Psoas muscle (tissue), 8 donors: ENCODE data around the gene CEMP1. TPM values are rescaled to one million over a fixed set of nuclear protein-coding genes. Genes with fewer than 3 reads are reported as not detected.
"Not testable (repeated sequence)": the region's sequence is repeated elsewhere in the genome, so short reads cannot be mapped to it uniquely, and the experiment has no call there.

Experiments used
- ATAC-seq, 4 donors: fragments of 200-7000 bp; cut with Tn5 transposase; one replicate each; pipeline ENCODE4 v1.9.1; 2020; ENCODE audit warnings: moderate library complexity in 3 of 4, mild to moderate bottlenecking in 2 of 4
- DNase-seq, 2 donors: peaks; one replicate each; pipeline ENCODE4 v3.0.0-alpha.2; 2020
- H3K27ac ChIP-seq: fragments of 200-600 bp; one replicate; pipeline ENCODE4 v1.8.0; 2022
- H3K27me3 ChIP-seq, 3 donors: fragments of 200-600 bp in 1 of 3; one replicate each; pipeline versions ENCODE4 v1.6.1 to v1.8.0; 2013 to 2022; ENCODE audit warnings: low read length in 2 of 3, mild to moderate bottlenecking in 2 of 3, moderate library complexity in 1 of 3; ENCODE audit not compliant: insufficient read depth in 3 of 3
- H3K36me3 ChIP-seq, 2 donors: fragments of 200-600 bp in 1 of 2; one replicate each; pipeline versions ENCODE4 v1.6.1 to v1.8.0; 2013 to 2022; ENCODE audit warnings: low read depth in 1 of 2, mild to moderate bottlenecking in 1 of 2, moderate library complexity in 1 of 2; ENCODE audit not compliant: insufficient read depth in 1 of 2
- H3K4me1 ChIP-seq: fragments of 200-600 bp; one replicate; pipeline ENCODE4 v1.8.0; 2022
- H3K4me3 ChIP-seq: fragments of 200-600 bp; one replicate; pipeline ENCODE4 v1.8.0; 2022; ENCODE audit warnings: mild to moderate bottlenecking
- H3K9me3 ChIP-seq: fragments of 200-600 bp; one replicate; pipeline ENCODE4 v1.8.0; 2022
- CTCF ChIP-seq: fragments of 200-600 bp; IDR thresholded peaks from one replicate; pipeline ENCODE4 v1.8.0; 2022; ENCODE audit warnings: antibody characterized with exemption
- WGBS, 3 donors: extraction: QIAGEN DNeasy Blood & Tissue Kit; methylation state at CpG; one replicate each; pipeline versions ENCODE4 v1.1.6 to v1.1.7; 2013; 5-methylcytosine and 5-hydroxymethylcytosine counted together
- intact Hi-C, 2 donors: fragments of 100-400 bp; cut with DNase I; formaldehyde crosslinking; loops; one replicate each; pipeline versions ENCODE4 v1.11.0 to v1.14.2; 2022
- long read RNA-seq, 2 donors: library from polyadenylated mRNA; unstranded; transcript quantifications; one replicate each; pipeline ENCODE4 v2.0.0, GENCODE V29; 2021
- polyA plus RNA-seq, 3 donors: library from polyadenylated mRNA; stranded (reverse); fragments of 200-250 nt; gene quantifications; one replicate each; pipeline ENCODE4 v1.2.3, GENCODE V29; 2013
- total RNA-seq, 4 donors: library from RNA; stranded (reverse); fragmentation: NEBNext Ultra II Directional in 2 of 4; extraction: Animal tissue kit (Norgen Biotek cat#: 25700) in 2 of 4; gene quantifications; one replicate each; pipeline versions ENCODE4 v1.2.1 to v1.2.4, GENCODE V29; 2021 to 2023
- donor health status: healthy with polysubstance abuse.
- donor health status: DM: no; HTN: no; CAD: no; lungs with moderate emphysema.
- donor health status: Bipolar disorder and iron deficiency.
- donor health status: healthy.
- donor health status: DM: yes; HTN: yes; CAD: no.
- donor health status: DM: no; HTN: no; CAD: no.
- donor health status: DM: no; HTN: no; CAD: no.
- donor health status: DM: yes; HTN: yes; CAD: no.

The CEMP1 gene, protein sequence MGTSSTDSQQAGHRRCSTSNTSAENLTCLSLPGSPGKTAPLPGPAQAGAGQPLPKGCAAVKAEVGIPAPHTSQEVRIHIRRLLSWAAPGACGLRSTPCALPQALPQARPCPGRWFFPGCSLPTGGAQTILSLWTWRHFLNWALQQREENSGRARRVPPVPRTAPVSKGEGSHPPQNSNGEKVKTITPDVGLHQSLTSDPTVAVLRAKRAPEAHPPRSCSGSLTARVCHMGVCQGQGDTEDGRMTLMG
- total RNA-seq (under 1 TPM in 1 of 4 donors, not detected in 3; 0.22 TPM), polyA plus RNA-seq (under 1 TPM; 0.16 to 0.32 (median 0.17) TPM)
- long read RNA-seq, donor 1 = 0 reads
- long read RNA-seq, donor 2 = 0 reads

- TF ChIP-seq CTCF = no peak
- Histone ChIP-seq H3K36me3 (peaks cover 0 to 28% of the 10 kb centered on the region in 2 donors), H3K27ac (peak within 1 kb of the TSS; percentile 92), H3K4me1 (peaks cover 12% of the 10 kb centered on the region), H3K27me3 (no peaks in the 10 kb centered on the region), H3K9me3 (no peaks in the 10 kb centered on the region), H3K4me3 (peak within 1 kb of the TSS; percentile 73)
- 12 to 18% (median 15%) methylated on average over 10 to 11 of the region's 11 CpGs for WGBS, 3 donors
- intact Hi-C loops = loop anchor here in 1 of 2 donors (10.0 kb wide), 1 partner anchor 63 kb away; no protein-coding TSS in a partner anchor
- DNase-seq (no peak), ATAC-seq (peak in 2 of 4 donors; percentile 1 to 2)
Measured at GRCh38 chr16:2531371-2531695, at the start of gene CEMP1. Gene CEMP1 (minus strand): TSS chr16:2531408. CDS start chr16:2531073, 335 bp downstream.

- H3K4me3 ChIP-seq, H3K27ac ChIP-seq, DNase-seq, H3K27me3 ChIP-seq, H3K9me3 ChIP-seq, intact Hi-C loops, H3K36me3 ChIP-seq, ATAC-seq: not testable (repeated sequence)
- WGBS, 3 donors = no CpG with 5 or more reads among the region's 21 CpGs
- peaks cover 13% of the 10 kb centered on the region for H3K4me1 ChIP-seq
Measured at GRCh38 chr16:2580818-2581217, 49.6 kb upstream of the CEMP1 start.

- H3K27me3 ChIP-seq, H3K4me1 ChIP-seq, H3K36me3 ChIP-seq, H3K9me3 ChIP-seq, intact Hi-C loops, H3K4me3 ChIP-seq, H3K27ac ChIP-seq: not testable (repeated sequence)
- TF ChIP-seq CTCF = peak; percentile 7
- WGBS, 3 donors = 53 to 71% (median 53%) methylated on average over 4 to 7 of the region's 11 CpGs
- ATAC-seq (peak; percentile 49 to 73 (median 62)), DNase-seq (peak; percentile 18 to 62)
Measured at GRCh38 chr16:2580143-2580542, 48.9 kb upstream of the CEMP1 start.

DNA sequence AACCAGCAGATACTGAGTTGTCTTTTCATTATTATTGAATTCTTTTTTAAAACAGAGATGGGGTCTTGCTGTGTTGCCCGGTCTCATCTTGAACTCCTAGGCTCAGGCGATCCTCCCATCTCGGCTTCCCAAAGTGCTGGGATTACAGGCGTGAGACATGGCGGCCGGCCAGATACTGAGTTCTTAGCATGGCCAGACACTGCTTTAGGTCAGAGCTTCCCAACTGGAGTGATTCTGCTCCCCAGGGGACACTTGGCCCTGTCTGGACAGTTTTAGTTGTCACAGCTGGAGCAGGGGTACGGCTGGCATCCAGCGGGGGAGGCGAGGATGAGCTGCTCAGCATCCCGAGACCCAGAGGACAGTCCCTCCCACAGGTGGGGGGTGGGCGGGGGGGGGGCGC is 47.7 kb upstream of the CEMP1 start:
- DNase-seq, H3K36me3 ChIP-seq, H3K27me3 ChIP-seq, H3K4me3 ChIP-seq, H3K4me1 ChIP-seq, intact Hi-C loops, H3K9me3 ChIP-seq, H3K27ac ChIP-seq: not testable (repeated sequence)
- WGBS, 3 donors = 66 to 95% methylated on average over 2 to 3 of the region's 12 CpGs; no CpG with 5 or more reads in 1 of the 3 donors
- peak in 1 of 4 donors; percentile 25 for ATAC-seq

DNA sequence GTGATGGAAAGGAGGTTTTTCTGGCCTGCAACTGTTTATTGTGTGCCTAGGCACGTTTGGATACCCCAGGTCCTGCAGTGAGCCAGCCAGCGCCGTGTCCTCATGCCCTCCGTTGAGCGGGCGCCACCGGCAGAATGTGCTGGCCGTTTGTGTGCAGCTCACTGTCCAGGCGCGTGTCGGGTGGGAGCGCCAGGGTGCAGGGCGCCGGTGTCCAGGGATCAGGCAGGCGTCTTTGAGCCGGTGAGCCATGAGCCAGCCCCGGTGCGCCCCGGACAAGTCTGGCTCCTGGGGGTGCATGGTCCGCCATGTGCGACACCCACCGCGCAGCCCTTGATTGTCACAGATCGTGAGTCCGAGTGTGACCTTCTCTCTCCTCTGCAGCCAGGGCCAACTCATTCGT is 45.8 kb upstream of the CEMP1 start:
- H3K27ac ChIP-seq, H3K27me3 ChIP-seq, intact Hi-C loops, H3K36me3 ChIP-seq, H3K4me3 ChIP-seq, DNase-seq, H3K4me1 ChIP-seq, ATAC-seq, H3K9me3 ChIP-seq: not testable (repeated sequence)
- WGBS, 3 donors = 93 to 97% (median 96%) methylated on average over 6 to 16 of the region's 26 CpGs

DNA sequence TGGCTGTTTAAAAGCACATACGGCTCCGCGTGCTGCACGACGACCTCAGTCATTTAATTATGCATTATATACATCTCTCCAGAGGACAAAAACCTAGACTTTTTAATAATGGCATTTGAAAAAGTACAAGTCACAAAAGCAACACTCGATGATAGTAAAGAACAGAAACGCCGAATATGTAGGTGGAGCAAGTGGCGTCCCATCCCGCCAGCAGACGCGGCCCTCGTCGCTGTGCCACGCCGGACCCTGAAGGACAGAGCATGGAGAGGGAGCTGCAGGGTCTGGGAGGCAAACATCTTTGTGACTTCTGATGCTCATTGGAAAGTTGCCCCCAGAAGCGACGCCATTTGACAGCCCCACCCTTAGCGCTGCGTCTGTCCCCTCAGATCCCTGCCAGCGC is 44.6 kb upstream of the CEMP1 start:
- intact Hi-C loops, H3K36me3 ChIP-seq, H3K4me3 ChIP-seq, H3K27ac ChIP-seq, H3K27me3 ChIP-seq, H3K9me3 ChIP-seq, H3K4me1 ChIP-seq, ATAC-seq: not testable (repeated sequence)
- DNase-seq = peak in 1 of 2 donors; percentile 5
- WGBS, 3 donors = 94 to 98% methylated on average over 11 to 14 of the region's 21 CpGs; no CpG with 5 or more reads in 1 of the 3 donors

- H3K27me3 ChIP-seq, intact Hi-C loops, H3K4me3 ChIP-seq, DNase-seq, H3K36me3 ChIP-seq, H3K9me3 ChIP-seq, H3K27ac ChIP-seq, H3K4me1 ChIP-seq, ATAC-seq: not testable (repeated sequence)
- WGBS, 3 donors = no CpG with 5 or more reads among the region's 6 CpGs
Measured at GRCh38 chr16:2572704-2573103, 41.5 kb upstream of the CEMP1 start.

DNA sequence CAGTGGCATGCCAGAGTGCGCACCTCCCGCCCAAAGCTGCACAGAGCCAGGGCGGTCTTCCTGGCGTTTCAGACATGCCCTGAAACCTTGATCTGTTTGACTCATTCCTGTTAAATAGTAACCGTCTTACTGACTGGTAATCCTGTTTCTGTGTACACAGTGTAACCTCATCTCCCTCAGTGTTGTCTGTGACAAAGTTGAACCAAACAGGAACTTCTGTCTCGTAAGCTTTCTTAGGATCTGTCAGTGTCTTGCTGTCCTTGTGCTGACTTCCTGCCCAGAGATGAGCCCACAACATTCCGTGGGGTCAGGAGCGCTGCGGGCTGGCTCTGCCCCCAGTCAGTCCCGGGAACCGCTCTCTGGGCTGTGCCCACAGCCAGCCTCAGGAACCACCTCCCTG is 37.4 kb upstream of the CEMP1 start:
- intact Hi-C loops, H3K4me1 ChIP-seq, H3K27me3 ChIP-seq, DNase-seq, H3K27ac ChIP-seq, H3K9me3 ChIP-seq, H3K36me3 ChIP-seq, H3K4me3 ChIP-seq: not testable (repeated sequence)
- ATAC-seq = peak; percentile 88 to 93 (median 92)
- WGBS, 3 donors = no CpG with 5 or more reads among the region's 11 CpGs

GRCh38 chr16:2567506-2567905 is 36.3 kb upstream of the CEMP1 start:
- not testable (repeated sequence) for H3K36me3 ChIP-seq
- WGBS, 3 donors = no CpG with 5 or more reads among the region's 6 CpGs

More at GRCh38 chr16:2567506-2567905, 36.3 kb upstream of the CEMP1 start:
- intact Hi-C loops, H3K27ac ChIP-seq, H3K4me3 ChIP-seq, H3K27me3 ChIP-seq, DNase-seq, ATAC-seq, H3K4me1 ChIP-seq, H3K9me3 ChIP-seq: not testable (repeated sequence)
